Keratinocyte (primary cell): ENCODE data around the gene NFATC2. TPM values are rescaled to one million over a fixed set of nuclear protein-coding genes. Genes with fewer than 3 reads are reported as not detected.

Experiments
- DNase-seq: peaks from one replicate; pipeline ENCODE4 v3.0.0-alpha.2; 2011; ENCODE audit warnings: low read depth, missing footprints, low spot score
- FAIRE-seq: peaks from 2 replicates; lab custom pipeline; 2011; peaks lifted over from hg19 to GRCh38; lab: Jason Lieb, UNC
- H2AFZ ChIP-seq: 2 replicates; pipeline ENCODE4 v1.6.0; 2012; ENCODE audit warnings: low read length, control low read depth, inconsistent platforms; ENCODE audit not compliant: control insufficient read depth
- H3K27ac ChIP-seq: 2 replicates; pipeline ENCODE4 v1.5.1; 2011; ENCODE audit warnings: low read length; ENCODE audit not compliant: control insufficient read depth, insufficient read depth
- H3K27me3 ChIP-seq: 3 replicates; pipeline ENCODE4 v1.6.0; 2011; ENCODE audit warnings: low read length; ENCODE audit not compliant: control insufficient read depth, insufficient read depth; ENCODE audit errors: extremely low read depth
- H3K36me3 ChIP-seq, 2 experiments: 2 replicates in 1 of 2; 3 replicates in 1 of 2; pipeline ENCODE4 v1.5.1; 2011; ENCODE audit warnings: low read length in 2 of 2, mild to moderate bottlenecking in 1 of 2; ENCODE audit not compliant: control insufficient read depth in 2 of 2, insufficient read depth in 2 of 2; ENCODE audit errors: extremely low read depth in 1 of 2
- H3K4me1 ChIP-seq: 3 replicates; pipeline ENCODE4 v1.5.1; 2011; ENCODE audit warnings: low read length; ENCODE audit not compliant: control insufficient read depth, insufficient read depth; ENCODE audit errors: extremely low read depth
- H3K4me2 ChIP-seq: 3 replicates; pipeline ENCODE4 v1.6.0; 2011; ENCODE audit warnings: low read depth, low read length; ENCODE audit not compliant: control insufficient read depth, insufficient read depth; ENCODE audit errors: extremely low read depth
- H3K4me3 ChIP-seq, 3 experiments: fragments of 200-600 bp in 1 of 3; sonication (generic) in 1 of 3; 2 replicates in 2 of 3; 3 replicates in 1 of 3; pipeline ENCODE4 v1.5.1; 2011 to 2016; ENCODE audit warnings: low read length in 3 of 3, mild to moderate bottlenecking in 3 of 3, control low read depth in 2 of 3, inconsistent platforms in 1 of 3, low read depth in 1 of 3, mixed read lengths in 1 of 3, mixed run types in 1 of 3, moderate library complexity in 1 of 3; ENCODE audit not compliant: control insufficient read depth in 2 of 3, insufficient read depth in 2 of 3; ENCODE audit errors: extremely low read depth in 1 of 3
- H3K79me2 ChIP-seq: 2 replicates; pipeline ENCODE4 v1.6.0; 2012; ENCODE audit warnings: low read length; ENCODE audit not compliant: control insufficient read depth, insufficient read depth
- H3K9ac ChIP-seq: 3 replicates; pipeline ENCODE4 v1.6.0; 2011; ENCODE audit warnings: low read length; ENCODE audit not compliant: control insufficient read depth, insufficient read depth; ENCODE audit errors: extremely low read depth
- H3K9me1 ChIP-seq: 3 replicates; pipeline ENCODE4 v1.6.0; 2011; ENCODE audit warnings: low read length; ENCODE audit not compliant: control insufficient read depth, insufficient read depth; ENCODE audit errors: extremely low read depth
- H3K9me3 ChIP-seq: 2 replicates; pipeline ENCODE4 v1.5.1; 2012; ENCODE audit warnings: low read depth, low read length; ENCODE audit not compliant: control insufficient read depth
- H4K20me1 ChIP-seq: 3 replicates; pipeline ENCODE4 v1.6.0; 2011; ENCODE audit warnings: low read length; ENCODE audit not compliant: control insufficient read depth, insufficient read depth; ENCODE audit errors: extremely low read depth
- EZH2 ChIP-seq: IDR thresholded peaks from one replicate; pipeline ENCODE4 v1.6.1; 2012; ENCODE audit warnings: inconsistent platforms, mild to moderate bottlenecking, low read length, moderate library complexity
- dilution Hi-C: fragments of 300-500 bp; cut with MboI; formaldehyde crosslinking; loops from one replicate; pipeline ENCODE4 v1.7.0; 2020; ENCODE audit warnings: low sequenced_read_pairs; ENCODE audit not compliant: extremely low pct_ligation_motif_present
- polyA plus RNA-seq, 5 experiments: library from polyadenylated mRNA; depleted of rRNA in 3 of 5; stranded (reverse) in 3 of 5; stranded (forward) in 1 of 5; unstranded in 1 of 5; fragments of >200 nt; gene quantifications; 1 replicate in 1 of 5; 2 replicates in 3 of 5; 3 replicates in 1 of 5; pipeline versions ENCODE4 v1.2.1 to v1.2.3, GENCODE V29; 2011 to 2012; ENCODE audit warnings: missing spikeins in 2 of 5, low read depth in 1 of 5, low replicate concordance in 1 of 5
- TF ChIP-seq, protein P1 (sequence below), 3 experiments: IDR thresholded peaks in 1 of 3; conservative IDR thresholded peaks in 1 of 3; optimal IDR thresholded peaks in 1 of 3; 2 replicates in 2 of 3; 3 replicates in 1 of 3; pipeline versions ENCODE3 to v1.5.1; 2011; ENCODE audit warnings: low read length in 3 of 3, mild to moderate bottlenecking in 3 of 3, moderate library complexity in 2 of 3, control low read depth in 1 of 3, inconsistent platforms in 1 of 3; ENCODE audit not compliant: insufficient read depth in 2 of 3; ENCODE audit errors: extremely low read depth in 1 of 3

Gene NFATC2
- polyA plus RNA-seq, 1 donor (not counting 4 experiments of a cell fraction or from before 2014, with no cell fraction given), result 0.05 TPM

DNA sequence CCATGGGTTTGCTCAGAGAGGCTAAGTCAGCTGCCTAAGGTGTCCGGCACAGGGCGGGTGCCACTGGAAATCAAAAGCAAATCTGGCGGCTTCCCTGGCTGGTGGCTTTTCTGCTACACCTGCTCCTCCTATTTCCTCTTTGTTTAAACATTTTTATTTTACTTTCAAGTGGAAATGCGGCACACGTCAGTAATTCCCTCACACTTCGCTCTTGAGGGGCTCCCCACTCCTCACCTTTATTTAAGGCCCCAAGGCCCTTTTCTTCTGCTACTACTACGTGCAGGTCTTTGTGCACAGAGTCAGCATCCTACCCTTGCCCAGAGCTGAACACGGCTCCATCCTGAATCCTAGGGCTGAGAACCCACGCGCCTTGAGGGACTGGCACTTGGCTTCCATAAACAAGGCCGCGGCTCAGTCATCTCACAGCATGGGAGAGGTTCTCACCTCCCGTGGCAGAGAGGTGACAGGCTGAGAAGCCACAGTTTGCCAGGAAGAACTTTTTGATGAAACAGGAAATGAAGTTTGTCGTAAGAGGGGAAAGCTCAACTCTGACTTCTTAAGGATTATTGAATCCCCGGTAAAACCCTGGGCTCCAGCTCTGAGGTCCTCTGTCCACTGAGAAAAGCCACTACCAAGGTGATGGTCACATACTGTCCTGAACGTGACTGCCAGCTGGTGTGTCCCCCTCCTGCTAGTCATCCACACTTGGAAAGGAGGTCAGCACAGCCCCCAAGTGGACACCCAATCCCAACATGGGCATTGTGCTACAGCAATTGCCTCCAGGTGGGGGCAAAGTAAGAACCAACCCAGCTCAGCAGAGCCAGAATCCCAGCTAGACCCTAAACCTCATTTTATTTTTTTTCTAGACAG is 48.0 kb downstream of the NFATC2 start:
- Histone ChIP-seq H3K27ac (no peak overlapping the region), H3K4me1 (no peaks in the 10 kb centered on the region), H3K9ac (no peak overlapping the region), H3K36me3 (no peaks in the 10 kb centered on the region), H3K4me2 (no peak overlapping the region), H4K20me1 (no peaks in the 10 kb centered on the region), H3K4me3 (no peak overlapping the region), H3K79me2 (no peaks in the 10 kb centered on the region), H3K9me3 (no peaks in the 10 kb centered on the region), H3K9me1 (no peaks in the 10 kb centered on the region), H3K27me3 (peaks cover 44% of the 10 kb centered on the region), H2AFZ (no peak overlapping the region)
- dilution Hi-C loops, result no loop called here
- no peak for FAIRE-seq
- TF ChIP-seq EZH2, result no peak
- TF ChIP-seq, protein P1, sequence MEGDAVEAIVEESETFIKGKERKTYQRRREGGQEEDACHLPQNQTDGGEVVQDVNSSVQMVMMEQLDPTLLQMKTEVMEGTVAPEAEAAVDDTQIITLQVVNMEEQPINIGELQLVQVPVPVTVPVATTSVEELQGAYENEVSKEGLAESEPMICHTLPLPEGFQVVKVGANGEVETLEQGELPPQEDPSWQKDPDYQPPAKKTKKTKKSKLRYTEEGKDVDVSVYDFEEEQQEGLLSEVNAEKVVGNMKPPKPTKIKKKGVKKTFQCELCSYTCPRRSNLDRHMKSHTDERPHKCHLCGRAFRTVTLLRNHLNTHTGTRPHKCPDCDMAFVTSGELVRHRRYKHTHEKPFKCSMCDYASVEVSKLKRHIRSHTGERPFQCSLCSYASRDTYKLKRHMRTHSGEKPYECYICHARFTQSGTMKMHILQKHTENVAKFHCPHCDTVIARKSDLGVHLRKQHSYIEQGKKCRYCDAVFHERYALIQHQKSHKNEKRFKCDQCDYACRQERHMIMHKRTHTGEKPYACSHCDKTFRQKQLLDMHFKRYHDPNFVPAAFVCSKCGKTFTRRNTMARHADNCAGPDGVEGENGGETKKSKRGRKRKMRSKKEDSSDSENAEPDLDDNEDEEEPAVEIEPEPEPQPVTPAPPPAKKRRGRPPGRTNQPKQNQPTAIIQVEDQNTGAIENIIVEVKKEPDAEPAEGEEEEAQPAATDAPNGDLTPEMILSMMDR (optimal IDR thresholded peaks at IDR 0.05 in 1 of 3, IDR thresholded peaks at IDR 0.05 in 1 of 3, conservative IDR thresholded peaks at IDR 0.05 in 1 of 3; ENCODE audit: extremely low read depth in 1 of 3, insufficient read depth in 2 of 3, low read length in 3 of 3), result no peak
- no peak for DNase-seq

DNA sequence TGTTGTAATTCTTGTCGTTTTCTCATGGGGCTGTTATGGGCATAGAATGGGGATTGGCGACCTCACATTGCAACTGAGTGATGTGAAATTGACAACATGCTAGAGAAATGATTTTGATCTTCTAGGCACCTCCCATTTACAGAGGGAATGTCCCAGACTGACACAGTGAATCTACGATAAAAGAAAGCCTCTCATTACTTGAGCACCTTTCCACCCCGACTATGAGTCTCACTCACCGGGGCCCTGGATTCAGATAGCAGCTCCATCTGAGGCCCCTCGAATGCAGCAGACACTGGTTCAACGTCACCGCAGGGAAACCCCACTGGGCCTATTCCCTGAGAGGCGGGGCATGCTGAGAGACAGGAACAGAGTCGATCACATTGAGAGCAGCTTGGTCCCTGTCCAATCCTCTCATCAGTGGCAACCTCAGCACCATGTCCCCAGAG is 49.1 kb downstream of the NFATC2 start:
- Histone ChIP-seq H3K27me3 (peaks cover 37% of the 10 kb centered on the region), H3K4me3 (no peak overlapping the region), H3K27ac (no peak overlapping the region), H3K4me2 (no peak overlapping the region), H3K79me2 (no peaks in the 10 kb centered on the region), H4K20me1 (no peaks in the 10 kb centered on the region), H3K9ac (no peak overlapping the region), H3K36me3 (no peaks in the 10 kb centered on the region), H3K4me1 (peaks cover 1% of the 10 kb centered on the region), H3K9me3 (no peaks in the 10 kb centered on the region), H2AFZ (no peak overlapping the region), H3K9me1 (no peaks in the 10 kb centered on the region)
- no peak for TF ChIP-seq EZH2
- TF ChIP-seq, protein P1 (optimal IDR thresholded peaks at IDR 0.05 in 1 of 3, IDR thresholded peaks at IDR 0.05 in 1 of 3, conservative IDR thresholded peaks at IDR 0.05 in 1 of 3; ENCODE audit: extremely low read depth in 1 of 3, insufficient read depth in 2 of 3, low read length in 3 of 3), result no peak
- FAIRE-seq (no peak), DNase-seq (no peak)
- dilution Hi-C loops, result no loop called here
